ENCODE measurements around the gene FMR1. TPM values are rescaled to one million over a fixed set of nuclear protein-coding genes. Genes with fewer than 3 reads are reported as not detected.

The FMR1 gene
- total RNA-seq, 2 donors from 2014 or later = 18.1 to 18.3 TPM

DNA sequence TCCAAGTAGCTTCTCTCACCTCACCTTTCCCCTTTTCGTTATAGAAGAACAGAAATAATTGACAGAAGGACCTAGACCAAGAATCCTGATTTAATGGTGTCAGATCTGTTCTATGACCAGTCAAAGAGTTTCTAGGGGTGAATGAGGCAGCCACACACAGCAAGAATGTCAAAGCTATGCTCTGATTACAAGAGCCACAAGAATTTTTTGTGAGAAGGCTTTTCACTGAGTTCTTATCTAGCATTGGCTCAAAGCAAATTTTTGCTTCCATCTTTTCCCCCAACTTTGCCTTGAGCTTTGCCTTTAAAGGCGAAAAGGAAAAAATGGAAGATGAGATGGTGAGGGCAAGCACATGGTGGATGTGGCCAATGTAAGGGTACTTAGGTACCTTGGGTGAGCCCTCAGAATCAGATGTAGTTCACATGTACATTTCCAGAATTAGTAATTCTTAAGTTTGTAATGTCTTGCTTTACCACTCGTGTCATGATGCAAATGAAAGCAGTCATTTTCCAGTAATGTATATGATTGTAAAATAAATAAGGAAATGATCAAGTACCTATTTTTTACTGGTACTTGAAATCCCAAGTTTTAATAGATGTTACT, 23.5 kb downstream of the FMR1 start:
- no peak overlapping the region for H3K27ac ChIP-seq
- no peaks in the 10 kb centered on the region for H3K9me3 ChIP-seq
- no peaks in the 10 kb centered on the region for H3K27me3 ChIP-seq
- TF ChIP-seq CTCF (IDR thresholded peaks at IDR 0.05) = no peak
- H3K4me3 ChIP-seq = no peak overlapping the region
- H3K36me3 ChIP-seq = no peaks in the 10 kb centered on the region
- DNase-seq (ENCODE audit: low spot score) = no peak
- H3K4me1 ChIP-seq = no peaks in the 10 kb centered on the region

DNA sequence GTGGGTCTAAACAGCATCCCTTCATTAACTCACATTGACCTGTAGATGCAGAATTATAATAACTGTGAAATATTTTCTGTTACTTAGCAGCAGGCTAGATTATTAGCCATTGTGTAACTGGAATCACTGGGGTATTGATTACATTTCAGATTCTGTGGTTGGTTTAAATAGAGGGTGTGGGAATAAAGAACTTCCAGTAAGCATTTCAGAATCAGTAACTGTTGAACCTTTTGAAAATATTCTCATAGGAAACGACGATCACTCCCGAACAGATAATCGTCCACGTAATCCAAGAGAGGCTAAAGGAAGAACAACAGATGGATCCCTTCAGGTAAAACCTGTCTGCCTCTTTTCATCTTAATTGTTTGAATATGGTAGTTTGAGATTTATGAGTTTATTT, 33.6 kb downstream of the FMR1 start:
- H3K9me3 ChIP-seq = no peaks in the 10 kb centered on the region
- no peak overlapping the region for H3K4me3 ChIP-seq
- no peak for TF ChIP-seq CTCF (IDR thresholded peaks at IDR 0.05)
- DNase-seq (ENCODE audit: low spot score) = no peak
- no peaks in the 10 kb centered on the region for H3K4me1 ChIP-seq
- H3K27me3 ChIP-seq = no peaks in the 10 kb centered on the region
- H3K36me3 ChIP-seq = peaks cover 23% of the 10 kb centered on the region
- no peak overlapping the region for H3K27ac ChIP-seq

DNA sequence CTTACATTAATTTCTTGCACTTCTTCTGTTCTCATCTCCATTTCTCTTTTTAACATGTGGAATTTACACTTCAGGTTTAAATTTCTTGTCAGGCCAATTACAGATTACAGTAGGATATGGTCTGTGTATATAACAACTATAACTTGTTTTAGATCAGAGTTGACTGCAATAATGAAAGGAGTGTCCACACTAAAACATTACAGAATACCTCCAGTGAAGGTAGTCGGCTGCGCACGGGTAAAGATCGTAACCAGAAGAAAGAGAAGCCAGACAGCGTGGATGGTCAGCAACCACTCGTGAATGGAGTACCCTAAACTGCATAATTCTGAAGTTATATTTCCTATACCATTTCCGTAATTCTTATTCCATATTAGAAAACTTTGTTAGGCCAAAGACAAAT, 36.8 kb downstream of the FMR1 start:
- Histone ChIP-seq H3K4me1 (no peaks in the 10 kb centered on the region), H3K9me3 (no peaks in the 10 kb centered on the region), H3K27me3 (no peaks in the 10 kb centered on the region), H3K4me3 (no peak overlapping the region), H3K36me3 (peaks cover 18% of the 10 kb centered on the region), H3K27ac (no peak overlapping the region)
- TF ChIP-seq CTCF (IDR thresholded peaks at IDR 0.05) = no peak
- no peak for DNase-seq (ENCODE audit: low spot score)

- DNase-seq (ENCODE audit: low spot score) = no peak
- Histone ChIP-seq H3K9me3 (no peaks in the 10 kb centered on the region), H3K27ac (no peak overlapping the region), H3K36me3 (peaks cover 15% of the 10 kb centered on the region), H3K27me3 (no peaks in the 10 kb centered on the region), H3K4me3 (no peak overlapping the region), H3K4me1 (no peaks in the 10 kb centered on the region)
- no peak for TF ChIP-seq CTCF (IDR thresholded peaks at IDR 0.05)
These were observed 38.6 kb downstream of the FMR1 start for GRCh38 chrX:147950352-147950751.

DNA sequence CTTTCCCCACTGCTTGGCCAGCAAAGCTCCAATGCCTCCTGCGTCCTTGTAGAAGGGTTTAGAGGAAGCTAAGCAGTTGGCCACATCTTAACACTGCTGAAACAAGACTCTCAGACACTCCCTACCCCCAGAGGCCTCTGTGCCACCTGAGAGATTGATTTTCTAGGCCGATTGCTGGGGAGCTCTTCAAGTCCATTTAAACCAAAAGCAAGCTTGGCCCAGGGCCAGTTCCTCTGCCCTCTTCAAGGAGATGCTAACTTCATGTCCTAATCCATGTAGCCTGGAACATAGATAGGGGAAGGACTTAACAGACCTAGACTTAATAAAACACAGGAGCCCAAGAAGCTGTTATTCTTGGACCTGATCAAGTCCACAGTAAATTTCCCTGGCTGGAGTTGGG, 42.3 kb downstream of the FMR1 start:
- no peak overlapping the region for H3K27ac ChIP-seq
- no peaks in the 10 kb centered on the region for H3K4me1 ChIP-seq
- no peak overlapping the region for H3K4me3 ChIP-seq
- no peaks in the 10 kb centered on the region for H3K36me3 ChIP-seq
- no peaks in the 10 kb centered on the region for H3K9me3 ChIP-seq
- peak; percentile 59 for DNase-seq (ENCODE audit: low spot score)
- TF ChIP-seq CTCF (IDR thresholded peaks at IDR 0.05) = no peak
- H3K27me3 ChIP-seq = no peaks in the 10 kb centered on the region

DNA sequence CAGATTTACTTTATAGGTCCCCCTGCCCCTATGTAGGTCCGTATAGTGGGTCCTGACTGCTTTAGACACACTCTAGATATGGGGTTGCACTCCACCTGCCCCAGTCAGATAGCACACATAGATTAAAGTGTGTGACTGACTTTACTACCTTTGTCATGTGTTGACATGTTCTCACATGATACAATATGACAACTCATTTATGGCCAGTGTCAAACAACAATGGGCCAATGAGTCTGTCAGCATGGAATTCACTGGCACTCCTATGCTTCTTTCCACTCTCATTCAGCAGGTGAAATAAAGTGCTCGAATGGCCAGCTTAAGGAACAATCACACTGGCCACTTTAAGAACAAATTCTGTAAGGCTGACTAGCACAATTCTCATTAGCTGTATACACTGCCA, 45.6 kb downstream of the FMR1 start:
- no peaks in the 10 kb centered on the region for H3K27me3 ChIP-seq
- TF ChIP-seq CTCF (IDR thresholded peaks at IDR 0.05) = no peak
- no peak overlapping the region for H3K27ac ChIP-seq
- DNase-seq (ENCODE audit: low spot score) = no peak
- H3K36me3 ChIP-seq = no peaks in the 10 kb centered on the region
- peaks cover 0 to 9% of the 10 kb centered on the region in 2 donors for H3K9me3 ChIP-seq
- H3K4me1 ChIP-seq = no peaks in the 10 kb centered on the region
- H3K4me3 ChIP-seq = no peak overlapping the region
